Stromal cell of bone marrow (primary cell): ENCODE results near the gene FGF19.
"Not testable (repeated sequence)": the region's sequence is repeated elsewhere in the genome, so short reads cannot be mapped to it uniquely, and the experiment has no call there.

Source experiments
- DNase-seq: peaks from one replicate; pipeline ENCODE4 v3.0.0-alpha.2; 2012; ENCODE audit warnings: low read depth

FGF19 gene

DNA sequence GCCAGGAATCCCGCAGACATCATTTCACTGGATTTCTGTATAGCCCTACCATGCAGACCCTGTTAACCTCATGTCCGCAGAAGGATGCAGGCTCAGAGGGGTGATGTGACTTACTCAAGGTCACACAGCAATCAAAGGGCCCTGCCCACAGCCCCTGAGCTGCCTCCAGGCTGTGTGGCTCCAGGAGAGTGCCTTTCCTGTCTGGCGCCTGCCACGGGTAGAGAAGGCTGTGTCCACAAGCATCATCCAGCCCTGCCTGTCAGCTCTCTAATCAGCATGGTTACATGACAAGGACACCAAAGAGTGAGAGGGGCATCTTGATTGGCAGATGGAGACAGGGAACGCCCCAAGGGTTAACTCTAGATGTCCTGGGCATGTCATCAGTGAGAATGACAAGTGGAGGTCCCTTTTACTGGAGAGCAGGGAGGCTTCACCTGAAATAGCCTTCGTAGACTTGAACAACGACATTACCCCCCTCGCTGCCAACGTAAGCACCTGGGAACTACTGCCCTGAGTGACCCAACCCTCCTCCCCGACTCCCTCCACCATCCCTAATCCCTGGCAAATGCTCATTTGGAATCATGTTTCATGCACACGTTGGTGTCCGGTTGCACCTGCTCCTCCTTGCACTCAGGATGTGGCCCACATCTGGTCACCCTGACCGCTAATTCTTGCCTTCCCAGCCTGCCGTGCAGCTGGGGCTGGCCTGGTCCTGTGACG, 6.9 kb downstream of the FGF19 start:
- DNase-seq, result no peak

DNA sequence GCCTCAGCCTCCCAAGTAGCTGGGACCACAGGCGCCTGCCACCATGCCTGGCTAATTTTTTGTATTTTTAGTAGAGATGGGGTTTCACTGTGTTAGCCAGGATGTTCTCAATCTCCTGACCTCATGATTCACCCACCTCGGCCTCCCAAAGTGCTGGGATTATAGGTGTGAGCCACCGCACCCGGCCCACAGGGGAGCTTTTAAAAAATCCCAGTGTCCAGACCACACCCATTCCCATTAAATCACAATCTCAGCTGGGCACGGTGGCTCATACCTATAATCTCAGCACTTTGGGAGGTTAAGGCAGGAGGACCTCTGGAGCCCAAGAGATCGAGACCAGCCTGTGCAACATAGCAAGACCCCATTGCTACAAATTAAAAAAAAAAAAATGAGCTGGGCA, 7.8 kb downstream of the FGF19 start:
- not testable (repeated sequence) for DNase-seq

DNA sequence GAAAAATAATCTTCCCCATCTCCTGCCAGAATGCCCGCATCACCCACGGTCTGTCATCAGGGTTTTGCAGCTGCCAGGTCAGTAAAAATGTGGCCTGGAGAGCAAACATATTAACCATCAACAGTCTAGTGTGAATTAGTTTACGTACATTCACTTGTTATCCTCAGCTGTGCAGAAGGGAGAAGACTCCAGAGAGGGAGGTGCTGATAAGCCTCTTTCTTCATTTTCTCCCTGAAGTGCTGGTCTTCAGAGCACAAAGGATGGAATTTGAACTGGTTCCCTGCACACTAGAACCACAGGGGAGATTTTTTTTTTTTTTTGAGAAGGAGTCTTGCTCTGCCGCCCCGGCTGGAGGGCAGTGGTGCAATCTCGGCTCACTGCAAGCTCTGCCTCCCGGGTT, 8.2 kb downstream of the FGF19 start:
- no peak for DNase-seq

DNA sequence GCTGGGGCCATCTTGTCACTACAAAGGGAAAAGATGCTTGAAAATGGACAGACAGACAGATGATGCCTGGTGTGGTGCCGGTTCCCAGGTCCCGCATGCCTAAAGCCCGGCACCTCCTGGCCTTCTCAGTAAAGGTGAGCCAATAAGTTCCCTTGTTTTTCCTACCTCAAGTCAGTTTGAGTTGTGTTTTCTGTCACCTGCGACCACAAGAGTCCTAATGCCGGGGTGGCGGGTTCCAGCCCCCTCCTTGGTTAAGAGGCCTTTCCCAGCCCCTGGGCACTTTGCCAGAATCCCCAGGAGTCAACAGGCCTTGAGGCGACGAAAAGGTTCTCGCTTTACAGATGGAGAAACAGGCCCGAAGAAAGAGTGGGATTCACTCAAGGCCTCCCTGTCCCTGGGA, 9.0 kb downstream of the FGF19 start:
- no peak for DNase-seq

DNA sequence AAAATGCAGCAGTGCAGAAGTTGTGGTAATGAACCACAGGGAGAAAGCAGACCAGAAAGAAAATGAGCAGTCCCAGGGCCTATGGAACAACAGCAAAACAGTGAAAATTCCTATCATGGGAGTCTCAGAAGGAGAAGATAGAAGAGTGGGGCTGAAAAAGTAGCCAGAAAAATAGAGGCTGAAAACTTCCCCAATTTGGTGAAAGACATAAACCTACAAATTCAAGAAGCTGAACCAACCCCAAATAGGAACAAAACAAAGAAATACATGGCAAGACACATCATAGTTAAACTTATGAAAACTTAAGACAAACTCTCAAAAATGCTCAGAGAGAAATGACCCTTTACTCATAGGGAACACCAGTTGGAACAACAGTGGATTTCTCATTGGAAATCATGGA, 11.4 kb downstream of the FGF19 start:
- no peak for DNase-seq

DNA sequence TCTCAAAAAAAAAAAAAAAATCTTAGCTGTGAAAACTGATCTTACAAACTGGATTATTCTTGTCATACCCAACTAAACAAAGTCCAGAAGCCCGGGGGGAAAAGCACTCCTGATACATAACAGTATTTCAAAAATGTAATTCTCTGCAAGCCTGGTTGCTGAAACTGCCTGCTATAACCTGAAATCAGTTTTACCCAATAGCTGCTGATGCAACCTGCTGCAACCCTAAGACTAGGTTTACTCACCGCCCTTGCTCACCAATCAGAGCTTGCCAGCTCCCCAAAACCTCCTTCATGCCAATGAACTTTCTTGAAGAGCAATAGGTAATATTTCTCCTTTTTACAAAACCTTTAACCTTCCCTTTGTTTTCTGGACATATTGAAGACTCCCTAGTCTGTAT, 12.4 kb downstream of the FGF19 start:
- DNase-seq, result no peak

DNA sequence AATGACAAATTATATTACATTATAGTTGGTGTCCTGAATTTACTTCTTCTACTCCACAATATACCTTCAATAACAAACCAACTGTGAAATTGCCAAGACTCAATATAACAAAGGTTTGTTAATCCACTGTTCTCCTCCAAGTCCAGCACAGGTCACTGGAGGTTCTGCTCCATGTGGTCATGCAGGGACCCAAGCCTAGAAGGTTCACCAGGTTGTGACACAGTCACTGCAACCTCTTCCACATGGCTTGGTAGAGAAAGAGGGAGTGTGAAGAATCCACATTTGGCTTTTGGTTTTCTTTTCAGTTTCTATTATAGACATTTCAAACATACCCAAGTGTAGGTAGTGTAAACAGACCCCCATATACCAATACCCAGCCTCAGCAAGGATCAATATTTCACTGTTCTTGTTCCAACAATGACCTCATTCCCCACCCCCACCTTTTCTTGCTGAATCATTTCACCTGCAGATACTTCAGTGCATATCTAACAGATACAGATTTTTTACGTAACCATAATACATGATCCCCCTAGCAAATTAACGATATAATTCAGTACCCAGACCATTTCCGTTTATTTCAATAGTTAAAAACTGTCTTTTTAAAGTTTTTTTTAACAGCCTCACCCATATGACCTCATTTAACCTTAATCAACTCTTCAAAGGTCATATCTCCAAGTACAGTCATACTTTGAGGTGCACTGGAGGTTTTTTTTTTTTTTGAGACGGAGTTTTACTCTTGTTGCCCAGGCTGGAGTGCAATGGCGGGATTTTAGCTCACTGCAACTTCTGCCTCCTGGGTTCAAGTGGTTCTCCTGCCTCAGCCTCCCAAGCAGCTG, 14.1 kb downstream of the FGF19 start:
- no peak for DNase-seq

DNA sequence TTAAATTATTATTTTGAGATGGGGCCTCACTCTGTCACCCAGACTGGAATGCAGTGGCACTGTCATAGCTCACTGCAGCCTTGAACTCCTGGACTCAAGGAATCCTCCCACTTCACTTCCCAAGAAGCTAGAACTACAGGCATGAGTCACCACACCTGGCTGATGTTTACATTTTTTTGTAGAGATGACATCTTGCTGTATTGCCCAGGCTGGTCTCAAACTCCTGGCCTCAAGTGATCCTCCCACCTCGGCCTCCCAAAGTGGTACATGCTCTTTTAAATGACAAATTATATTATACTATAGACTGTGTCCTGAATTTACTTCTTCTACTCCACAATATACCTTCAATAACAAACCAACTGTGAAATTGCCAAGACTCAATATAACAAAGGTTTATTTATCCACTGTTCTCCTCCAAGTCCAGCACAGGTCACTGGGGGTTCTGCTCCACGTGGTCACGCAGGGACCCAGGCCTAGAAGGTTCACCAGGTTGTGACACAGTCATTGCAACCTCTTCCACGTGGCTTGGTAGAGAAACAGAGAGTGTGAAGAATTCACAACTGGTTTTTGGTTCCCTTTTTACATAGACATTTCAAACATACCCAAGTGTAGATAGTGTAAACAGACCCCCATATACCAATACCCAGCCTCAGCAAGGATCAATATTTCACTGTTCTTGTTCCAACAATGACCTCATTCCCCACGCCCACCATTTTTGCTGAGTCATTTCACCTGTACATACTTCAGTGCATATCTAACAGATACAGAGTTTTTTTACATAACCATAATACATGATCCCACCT, 15.7 kb downstream of the FGF19 start:
- DNase-seq, result not testable (repeated sequence)

DNA sequence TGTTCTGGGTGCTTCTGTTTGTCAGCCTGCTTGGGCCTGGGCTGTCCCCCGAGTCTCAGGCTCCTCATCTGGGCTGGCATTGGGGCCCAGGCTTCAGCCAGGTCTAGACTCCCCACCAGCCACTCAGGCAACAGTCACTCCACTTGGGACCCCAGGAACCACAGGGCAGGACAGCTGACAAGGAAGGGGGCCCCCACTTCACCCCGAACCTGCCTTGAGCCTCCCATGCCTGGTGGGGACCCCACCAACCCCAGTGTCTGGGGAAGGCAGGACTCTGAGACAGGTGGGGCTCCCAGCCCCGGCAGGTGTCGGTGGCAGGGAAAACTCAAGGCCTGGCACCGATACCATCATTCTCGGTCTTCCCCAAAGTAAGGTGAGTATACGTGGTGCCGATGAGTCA, 17.0 kb downstream of the FGF19 start:
- DNase-seq, result no peak

DNA sequence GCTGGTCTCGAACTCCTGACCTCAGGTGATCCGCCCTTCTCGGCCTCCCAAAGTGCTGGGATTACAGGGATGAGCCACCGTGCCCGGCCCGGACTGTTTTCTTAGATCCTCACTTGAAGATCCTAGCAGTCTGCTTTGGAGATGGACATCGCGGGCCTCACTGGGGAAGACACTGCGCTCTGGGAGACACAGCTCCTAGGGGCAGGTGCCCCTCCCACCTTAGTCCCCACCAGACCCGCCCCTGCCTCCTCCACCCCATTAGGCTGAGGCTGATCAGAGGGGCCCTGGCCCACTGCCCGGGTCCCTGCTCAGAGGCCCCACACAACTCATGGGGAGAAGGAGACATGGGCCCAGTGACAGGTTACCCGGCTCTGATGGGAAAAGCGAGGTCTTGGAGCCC, 17.4 kb downstream of the FGF19 start:
- no peak for DNase-seq

DNA sequence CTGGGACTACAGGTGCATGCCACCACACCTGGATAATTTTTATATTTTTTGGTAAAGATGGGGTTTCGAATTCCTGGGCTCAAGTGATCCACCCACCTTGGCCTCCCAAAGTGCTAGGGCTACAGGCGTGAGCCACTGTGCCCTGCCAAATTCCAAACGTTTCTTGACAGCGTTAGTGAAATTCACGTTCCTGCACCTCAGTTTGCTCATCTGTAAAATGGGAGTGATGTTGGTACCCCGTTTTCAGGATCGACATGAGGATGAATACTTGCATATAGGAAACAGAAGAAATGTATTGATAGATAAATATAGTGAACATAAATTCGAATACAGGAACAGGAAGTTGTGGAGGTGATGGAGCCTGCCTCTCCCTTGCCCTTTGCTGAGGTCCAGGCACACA, 18.5 kb downstream of the FGF19 start:
- no peak for DNase-seq

DNA sequence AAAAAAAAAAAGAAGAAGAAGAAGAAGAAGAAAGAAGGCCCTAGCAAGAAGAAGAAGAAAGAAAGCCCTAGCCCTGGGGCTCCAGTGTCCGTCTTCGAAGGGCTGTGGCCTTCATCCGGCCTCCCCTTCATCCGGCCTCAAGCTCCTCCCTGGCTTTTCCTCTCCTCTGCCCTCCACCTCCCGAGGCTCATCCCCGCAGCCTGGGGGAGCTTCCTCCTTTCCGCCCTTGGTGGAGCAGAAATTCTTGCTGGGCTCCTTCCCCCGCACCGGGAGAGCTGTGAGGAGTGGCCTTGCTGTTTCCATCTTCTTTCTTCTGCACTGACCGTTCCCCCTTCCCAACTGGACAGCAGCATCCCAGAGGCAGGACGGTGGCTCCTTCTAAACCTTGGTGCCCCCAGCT, 19.2 kb downstream of the FGF19 start:
- DNase-seq, result no peak

DNA sequence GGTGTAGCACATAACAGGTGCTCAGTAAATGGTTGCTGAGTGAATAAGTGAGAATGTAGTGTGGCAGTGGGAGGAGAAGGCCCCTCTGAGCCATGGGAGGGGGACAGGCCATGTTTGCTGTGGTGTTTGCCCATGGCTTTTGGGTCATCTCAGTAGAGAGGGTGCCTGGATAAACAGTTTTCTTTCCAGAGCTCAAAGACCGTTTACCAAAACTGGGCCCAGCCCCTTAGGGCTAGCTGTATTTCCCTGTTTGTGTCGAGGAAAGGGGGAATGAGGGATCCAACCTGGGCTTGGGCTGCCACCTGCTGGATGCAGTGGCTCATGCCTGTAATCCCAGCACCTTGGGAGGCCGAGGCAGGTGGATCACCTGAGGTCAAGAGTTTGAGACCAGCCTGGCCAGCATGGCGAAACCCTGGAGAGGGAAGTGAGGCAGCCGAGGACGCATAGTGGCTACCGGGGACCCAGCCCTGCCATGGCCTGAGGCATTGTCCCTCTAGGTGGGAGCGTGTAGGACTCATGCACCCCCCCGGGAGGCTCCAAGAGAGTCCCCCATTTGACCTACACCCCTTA, 20.0 kb downstream of the FGF19 start:
- DNase-seq, result no peak

DNA sequence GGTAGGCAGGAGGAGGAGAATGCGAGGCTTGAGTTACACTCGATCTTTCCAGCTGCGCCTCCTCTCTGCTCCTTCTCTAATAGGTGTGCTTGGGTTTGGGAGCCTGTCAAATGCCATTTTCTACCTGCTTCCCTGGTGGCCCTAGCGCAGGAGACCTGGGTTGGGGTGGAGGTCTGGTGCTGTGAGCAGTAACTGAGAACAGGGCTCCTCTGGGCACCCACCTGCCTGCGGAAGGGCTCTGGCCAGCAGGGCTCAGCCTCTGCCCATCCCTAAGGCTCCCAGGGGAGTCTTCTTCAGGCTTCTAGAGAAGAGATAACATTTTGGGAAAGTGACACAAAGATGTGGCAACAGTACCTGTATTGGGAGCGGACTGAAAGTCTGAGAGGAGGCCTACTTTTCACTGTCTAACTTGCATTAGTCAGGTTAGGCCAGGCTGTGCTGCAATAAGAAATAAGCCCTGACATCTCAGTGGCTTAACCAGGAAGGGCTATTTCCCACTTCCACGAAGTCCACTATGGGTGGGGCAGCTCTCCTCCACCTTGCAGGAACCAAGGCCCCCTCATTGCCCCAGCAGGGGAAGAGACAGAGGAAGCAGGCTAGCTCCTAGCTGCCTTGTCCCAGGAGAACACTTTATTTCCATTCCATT, 21.0 kb downstream of the FGF19 start:
- DNase-seq, result no peak

DNA sequence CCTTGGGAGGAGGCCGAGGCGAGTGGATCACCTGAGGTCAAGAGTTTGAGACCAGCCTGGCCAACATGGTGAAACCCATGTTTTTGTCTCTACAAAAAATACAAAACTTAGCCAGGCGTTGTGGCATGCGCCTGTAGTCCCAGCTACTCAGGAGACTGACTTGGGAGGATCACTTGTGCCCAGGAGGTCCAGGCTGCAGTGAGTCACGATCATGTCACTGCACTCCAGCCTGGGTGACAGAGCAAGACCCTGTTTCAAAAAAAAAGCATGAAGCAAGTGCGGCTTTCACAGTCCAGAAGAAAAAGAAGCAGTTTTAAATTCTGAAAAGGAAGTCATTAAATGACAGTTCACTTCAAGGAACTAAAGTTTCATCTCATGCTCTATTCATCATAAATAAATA, 21.6 kb downstream of the FGF19 start:
- DNase-seq, result no peak

DNA sequence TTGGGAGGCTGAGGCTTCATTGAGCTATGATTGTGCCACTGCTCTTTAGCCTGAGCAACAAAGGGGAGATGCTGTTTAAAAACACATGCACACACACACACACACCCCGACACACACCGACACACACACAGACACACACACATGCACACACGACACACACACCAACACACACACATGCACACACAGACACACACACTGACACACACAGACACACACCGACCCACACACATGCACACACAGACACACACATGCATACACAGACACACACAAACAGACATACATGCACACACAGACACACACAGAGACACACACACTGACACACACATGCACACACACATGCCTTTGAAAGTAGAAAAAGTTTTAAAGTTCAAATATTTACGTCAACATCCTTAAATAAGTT, 23.1 kb downstream of the FGF19 start:
- DNase-seq, result no peak

DNA sequence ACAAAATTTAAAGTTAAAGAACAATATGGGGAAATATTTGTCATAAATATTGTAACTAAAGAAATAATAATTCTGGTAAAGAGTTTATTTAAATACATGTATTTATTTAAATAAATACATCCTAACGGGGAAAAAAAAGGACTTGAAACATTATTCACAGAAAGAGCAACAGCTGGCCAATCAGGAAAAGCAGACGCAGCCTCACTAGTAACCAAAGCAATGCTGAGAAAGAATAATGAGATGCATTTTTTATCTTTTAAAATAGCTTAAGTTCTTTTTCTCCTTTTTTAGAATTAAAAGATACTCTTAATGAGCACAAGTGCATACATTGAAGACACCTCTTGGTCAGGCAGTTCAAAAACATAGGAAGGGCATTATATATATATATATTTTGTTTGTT, 26.1 kb downstream of the FGF19 start:
- DNase-seq, result no peak

DNA sequence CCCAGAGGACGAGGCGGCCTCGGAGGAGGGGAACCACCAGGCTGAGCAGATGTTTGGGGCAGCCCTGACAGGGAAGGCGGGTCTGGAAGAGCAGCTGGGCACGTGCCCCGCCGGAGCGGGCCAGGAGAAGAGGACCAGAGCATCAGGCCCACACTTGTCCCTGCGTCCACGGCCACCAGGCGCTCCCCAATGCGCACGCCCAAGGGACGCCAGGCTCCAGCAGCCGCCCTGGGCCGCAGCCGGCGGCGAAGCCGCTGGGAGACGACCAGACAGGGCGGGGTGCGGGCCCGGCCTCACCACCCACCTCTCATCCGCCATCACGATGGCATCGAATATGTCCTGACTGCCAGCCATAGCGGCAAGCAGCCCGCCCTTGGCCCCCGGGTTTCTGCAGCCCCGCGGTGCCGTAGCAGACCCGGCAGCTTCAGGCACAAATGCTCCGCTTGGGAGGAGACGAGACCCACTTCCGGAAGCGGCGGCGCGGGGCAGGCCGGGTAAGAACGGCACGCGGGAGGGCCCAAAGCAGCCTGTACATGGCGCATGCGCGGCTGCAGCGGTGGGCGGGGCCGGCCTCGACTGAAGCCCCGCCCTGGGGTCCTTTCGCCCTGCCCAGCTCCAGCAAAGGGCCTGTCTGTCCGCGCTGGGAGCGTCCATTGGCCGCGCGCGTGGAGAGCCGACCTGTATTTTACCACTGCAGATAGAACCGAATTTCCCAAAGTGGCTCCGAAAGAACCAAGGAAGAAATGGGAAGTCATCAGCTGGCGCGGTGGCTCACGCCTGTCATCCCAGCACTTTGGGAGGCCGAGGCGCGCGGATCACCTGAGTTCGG, 28.7 kb downstream of the FGF19 start, which contains the start of gene LTO1:
TSS of gene LTO1 (minus strand) at position 468 of the 829 bp plus-strand sequence. CDS start at position 354, 114 bp downstream.
- peak; percentile 91 for DNase-seq

DNA sequence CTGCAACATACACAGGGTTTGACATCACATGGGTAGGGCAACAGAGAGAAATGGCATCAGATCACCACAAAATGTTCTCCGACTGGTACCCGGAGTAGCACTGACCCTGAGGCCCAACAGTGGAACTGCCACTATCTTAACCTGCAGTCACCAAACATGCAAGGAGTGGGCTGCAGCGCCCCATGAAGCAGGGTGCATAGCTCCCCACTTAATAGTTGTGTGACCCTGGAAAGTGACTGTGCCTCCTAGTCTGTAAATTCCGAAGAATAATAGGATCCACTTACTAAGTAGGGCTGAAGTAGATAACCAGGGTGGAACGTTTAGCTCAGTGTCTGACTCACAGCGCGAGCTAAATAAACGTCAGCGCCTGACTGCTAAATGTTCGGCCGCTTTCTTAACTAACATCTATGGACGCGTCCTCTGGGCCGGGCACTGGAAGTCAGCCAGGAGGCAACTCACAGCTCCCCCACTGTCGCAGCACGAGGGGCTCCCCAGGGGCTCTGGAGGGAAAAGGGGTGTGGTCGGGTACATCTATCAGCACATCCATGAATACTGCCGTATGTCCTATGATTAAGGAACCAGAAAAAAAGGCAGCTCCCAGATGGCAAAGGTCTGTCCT, 29.4 kb downstream of the FGF19 start:
- DNase-seq, result peak; percentile 73

DNA sequence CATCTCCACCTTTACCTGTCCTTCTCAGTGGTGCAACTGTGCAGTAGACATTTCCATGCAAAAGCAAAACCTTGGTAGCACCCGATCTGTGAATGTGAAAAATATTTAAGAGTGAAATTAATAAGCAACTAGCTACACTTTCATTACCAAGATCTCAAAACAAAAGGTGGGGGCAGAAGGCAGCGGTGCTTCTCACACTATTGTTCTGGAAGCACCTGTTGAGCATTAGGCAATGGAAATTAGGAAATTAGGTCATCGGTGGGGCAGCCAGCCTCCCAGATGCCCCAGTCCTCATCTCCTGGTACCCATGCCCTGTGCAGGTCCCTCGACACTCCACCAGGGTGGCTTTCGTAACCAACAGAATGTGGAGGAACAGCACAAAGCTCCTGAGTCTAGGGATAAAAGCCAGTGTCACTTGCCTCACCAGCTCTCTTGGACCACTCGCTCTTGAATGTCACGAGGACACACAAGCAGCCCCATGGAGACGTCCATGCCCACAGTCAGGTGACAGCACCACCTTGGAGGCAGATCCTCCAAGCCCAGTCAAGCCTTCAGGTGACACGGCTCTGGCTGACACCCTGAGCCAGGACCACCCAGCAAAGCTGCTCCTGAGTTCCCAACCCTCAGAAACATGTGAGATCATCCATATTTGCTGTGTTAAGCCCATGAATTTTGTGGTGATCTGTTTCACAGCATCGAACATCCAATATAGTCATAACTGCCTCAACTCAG, 31.9 kb downstream of the FGF19 start:
- DNase-seq, result no peak
